HTR-8/SVneo (cell line): ENCODE results near the gene CD2AP.
"Not testable (repeated sequence)": the region's sequence is repeated elsewhere in the genome, so short reads cannot be mapped to it uniquely, and the experiment has no call there.

Experiments used
- DNase-seq: peaks from one replicate; pipeline ENCODE4 v3.0.0; 2011; ENCODE audit warnings: low spot score, mixed read lengths; ENCODE audit not compliant: insufficient read length
- FAIRE-seq: peaks from 2 replicates; lab custom pipeline; 2011; peaks lifted over from hg19 to GRCh38; lab: Jason Lieb, UNC

CD2AP gene, protein sequence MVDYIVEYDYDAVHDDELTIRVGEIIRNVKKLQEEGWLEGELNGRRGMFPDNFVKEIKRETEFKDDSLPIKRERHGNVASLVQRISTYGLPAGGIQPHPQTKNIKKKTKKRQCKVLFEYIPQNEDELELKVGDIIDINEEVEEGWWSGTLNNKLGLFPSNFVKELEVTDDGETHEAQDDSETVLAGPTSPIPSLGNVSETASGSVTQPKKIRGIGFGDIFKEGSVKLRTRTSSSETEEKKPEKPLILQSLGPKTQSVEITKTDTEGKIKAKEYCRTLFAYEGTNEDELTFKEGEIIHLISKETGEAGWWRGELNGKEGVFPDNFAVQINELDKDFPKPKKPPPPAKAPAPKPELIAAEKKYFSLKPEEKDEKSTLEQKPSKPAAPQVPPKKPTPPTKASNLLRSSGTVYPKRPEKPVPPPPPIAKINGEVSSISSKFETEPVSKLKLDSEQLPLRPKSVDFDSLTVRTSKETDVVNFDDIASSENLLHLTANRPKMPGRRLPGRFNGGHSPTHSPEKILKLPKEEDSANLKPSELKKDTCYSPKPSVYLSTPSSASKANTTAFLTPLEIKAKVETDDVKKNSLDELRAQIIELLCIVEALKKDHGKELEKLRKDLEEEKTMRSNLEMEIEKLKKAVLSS

DNA sequence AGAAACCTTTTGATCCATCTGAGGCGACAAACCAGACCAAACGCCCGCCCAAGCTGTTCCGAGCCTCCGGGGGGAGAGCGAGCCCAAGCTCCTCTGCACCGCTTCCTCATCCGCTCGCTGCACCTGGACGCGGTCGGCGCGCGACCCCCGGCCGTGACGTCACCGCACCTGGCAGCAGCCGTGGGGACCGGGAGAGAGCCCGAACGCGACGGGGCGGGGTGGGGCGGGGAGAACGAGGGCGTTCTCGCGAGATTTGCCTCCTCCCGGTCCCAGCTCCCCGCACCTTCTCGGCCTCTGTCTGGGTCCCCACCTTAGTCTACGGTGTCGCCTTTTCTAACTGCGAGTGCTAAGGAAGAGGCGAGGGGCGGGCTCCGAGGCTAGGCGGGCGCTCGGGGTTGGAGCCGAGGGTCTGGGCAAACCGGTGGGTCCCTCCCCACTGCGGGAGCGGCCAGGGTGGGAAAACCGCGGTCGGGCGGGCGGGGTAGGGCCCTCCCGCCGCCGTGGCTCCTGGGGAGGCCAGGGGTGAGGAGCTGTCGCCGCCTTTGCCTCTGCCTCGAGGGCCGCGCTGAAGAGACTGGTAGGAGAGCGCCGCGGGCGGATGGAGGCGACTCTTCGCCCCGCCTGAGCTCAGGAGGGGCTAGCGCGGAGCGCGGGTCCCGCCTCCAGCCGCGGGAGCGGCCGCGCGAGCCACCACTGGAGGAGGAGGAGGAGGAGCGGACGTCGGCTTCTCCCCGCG, at the start of gene CD2AP:
Gene CD2AP (plus strand): TSS at position 293 of the 736 bp plus-strand sequence. CDS start 456 bp downstream, outside the sequence.
- FAIRE-seq (peak; percentile 52), DNase-seq (peak; percentile 92)

DNA sequence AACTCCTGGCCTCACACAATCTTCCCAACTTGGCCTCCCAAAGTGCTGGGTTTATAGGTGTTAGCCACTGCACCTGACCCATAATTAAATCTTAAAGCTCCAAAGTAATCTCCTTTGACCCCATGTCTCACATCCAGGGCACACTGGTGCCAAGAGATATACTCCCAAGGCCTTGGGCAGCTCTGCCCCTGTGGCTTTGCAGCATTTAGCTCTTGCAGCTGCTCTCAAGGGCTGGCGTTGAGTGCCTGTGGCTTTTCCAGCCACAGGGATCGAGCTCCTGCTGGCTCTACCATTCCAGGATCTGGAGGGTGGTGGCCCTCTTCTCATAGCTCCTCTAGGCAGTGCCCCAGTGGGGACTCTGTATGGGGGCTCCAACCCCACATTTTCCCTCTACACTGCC, 49.3 kb upstream of the CD2AP start:
- DNase-seq: no peak
- no peak for FAIRE-seq

DNA sequence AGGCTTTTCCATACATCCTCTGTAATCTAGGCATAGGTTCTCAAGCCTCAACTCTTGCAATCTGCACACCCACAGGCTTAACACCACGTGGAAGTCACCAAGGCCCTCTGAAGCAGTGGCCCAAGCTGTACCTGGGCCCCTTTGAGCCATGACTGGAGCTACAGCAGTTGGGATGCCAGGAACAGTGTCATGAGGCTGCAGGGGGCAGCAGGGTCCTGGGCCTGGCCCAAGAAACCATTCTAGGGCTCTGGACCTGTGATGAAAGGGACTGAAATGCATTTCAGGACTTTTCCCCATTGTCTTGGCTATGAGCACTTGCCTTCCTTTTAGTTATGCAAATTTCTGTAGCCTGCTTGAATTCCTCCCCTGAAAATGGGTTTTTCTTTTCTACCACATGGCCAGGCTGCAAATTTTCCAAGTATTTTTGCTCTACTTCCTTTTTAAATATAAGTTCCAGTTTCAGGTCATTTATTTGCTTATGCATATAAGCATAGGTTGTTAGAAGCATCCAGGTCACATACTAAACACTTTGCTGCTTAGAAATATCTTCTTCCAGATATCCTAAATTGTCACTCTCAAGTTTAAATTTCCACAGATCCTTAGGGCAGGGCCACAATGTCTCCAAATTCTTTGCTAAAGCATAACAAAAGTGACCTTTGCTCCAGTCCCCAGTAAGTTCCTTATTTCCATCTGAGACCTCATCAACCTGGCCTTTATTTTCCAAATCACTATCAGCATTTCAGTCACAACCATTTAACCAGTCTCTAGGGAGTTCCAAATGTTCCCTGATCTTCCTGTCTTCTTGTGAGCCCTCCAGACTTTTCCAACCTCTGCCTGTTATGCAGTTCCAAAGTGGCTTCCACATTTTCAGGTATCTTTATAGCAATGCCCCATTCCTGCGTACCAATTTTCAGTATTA, 48.6 kb upstream of the CD2AP start:
- DNase-seq: no peak
- FAIRE-seq: no peak

DNA sequence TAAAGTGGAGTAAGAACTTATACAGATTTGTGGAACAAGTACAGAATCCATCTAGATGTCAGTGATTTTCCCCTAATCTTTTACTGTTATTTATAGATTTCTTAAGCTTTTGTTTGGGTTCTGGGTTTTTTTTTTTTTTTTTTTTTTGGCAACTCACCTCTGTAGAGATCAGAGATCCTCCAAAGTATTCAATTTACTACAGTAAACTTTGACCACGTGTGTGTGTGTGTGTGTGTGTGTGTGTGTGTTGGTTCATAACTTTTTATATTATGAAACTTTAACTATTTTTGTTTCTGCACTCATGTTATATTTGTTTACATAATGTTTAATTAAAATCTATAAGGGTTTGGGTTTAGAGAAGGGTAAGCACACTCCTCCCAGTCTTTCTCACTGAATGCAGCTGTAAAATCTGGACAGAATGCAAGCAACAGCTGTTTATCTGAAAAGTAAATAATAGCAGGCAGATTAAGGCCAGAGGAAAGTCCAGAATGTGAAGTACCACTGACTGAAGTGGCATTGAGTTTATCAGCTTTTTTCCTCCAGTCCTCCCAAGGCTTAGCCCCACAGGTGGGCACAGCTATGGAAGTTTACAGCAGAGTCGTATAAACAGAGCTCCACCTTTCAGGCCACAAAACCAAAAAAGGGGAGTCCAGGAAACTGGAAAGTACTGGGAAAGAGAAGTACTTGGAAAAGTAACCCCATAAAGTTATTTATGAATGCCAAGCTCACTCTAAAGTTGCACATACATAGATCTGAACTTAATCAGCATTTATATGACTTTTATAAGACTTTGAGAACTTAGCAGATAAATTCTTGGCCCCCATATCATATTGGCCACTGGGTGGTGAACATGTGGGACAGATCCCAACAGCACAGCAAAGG, 43.0 kb upstream of the CD2AP start:
- DNase-seq (no peak), FAIRE-seq (no peak)

DNA sequence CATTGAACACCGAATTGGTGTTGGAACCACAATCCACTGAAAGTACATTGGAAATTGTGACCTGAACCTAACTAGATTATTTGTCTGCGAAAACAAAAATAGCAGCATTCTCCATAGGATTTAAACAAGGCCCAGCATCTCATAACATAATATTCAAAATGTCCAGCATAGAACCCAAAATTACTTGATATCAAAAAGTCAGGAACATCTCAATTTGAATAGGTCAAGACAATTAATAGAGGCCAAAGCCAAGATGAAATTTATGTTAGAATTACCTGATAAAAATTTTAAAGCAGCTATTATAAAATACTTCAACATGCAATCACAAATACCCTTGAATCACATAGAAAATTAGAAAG, 42.4 kb upstream of the CD2AP start:
- DNase-seq (no peak), FAIRE-seq (no peak)

DNA sequence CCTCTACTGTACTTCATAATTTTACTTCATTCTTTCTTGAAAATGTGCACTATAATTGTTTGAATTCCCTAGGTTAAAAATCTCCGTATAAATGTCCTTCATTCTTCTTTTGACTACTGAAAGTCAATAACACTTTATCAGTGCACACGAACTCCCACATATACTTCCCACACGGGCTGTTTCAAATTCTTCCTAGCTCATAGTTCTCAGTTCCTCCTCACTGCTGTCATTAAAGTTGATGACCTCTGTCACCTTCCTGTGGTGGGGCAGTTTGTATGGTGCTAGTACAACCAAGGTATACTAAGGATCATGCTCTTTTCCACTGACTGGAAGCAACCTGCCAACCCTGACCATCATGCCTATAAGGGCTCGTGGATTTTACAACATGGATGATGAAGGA, 40.0 kb upstream of the CD2AP start:
- no peak for FAIRE-seq

DNA sequence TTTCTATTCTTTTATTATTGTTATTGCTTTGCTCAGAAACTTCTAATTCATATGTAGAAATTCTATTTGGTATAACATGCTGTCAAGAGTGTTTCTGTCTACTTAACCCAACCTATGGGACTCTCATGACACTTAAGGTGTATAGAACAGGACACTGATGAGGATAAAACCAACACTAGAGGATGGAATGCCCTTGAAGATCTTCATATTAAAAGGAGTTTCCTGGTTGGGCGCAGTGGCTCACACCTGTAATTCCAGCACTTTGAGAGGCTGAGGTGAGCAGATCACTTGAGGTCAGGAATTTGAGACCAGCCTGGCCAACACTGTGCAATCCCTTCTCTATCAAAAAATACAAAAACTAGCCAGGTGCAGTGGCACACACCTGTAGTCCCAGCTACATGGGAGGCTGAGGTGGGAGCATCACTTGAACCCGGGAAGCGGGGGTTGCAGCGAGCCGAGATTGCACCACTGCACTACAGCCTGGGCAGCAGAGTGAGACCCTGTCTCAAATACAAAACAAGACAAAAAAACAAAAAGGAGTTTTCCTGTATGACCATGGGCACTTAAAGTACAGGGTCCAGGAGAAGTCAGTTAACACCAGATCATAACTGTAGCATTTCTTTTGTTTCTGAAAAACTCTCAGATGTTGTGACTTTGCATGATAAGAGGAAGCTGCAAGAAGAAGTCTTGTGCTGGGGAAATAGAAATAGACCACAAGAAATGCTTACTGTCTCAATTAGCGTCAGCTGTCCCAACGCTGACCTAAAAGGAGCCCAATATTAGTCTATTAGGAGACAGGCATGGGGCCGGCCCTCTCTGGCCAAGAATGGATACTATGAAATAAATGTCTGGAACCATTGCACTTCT, 38.9 kb upstream of the CD2AP start:
- FAIRE-seq: no peak
- no peak for DNase-seq

More for the DNA sequence above, 40.0 kb upstream of the CD2AP start:
- no peak for DNase-seq

DNA sequence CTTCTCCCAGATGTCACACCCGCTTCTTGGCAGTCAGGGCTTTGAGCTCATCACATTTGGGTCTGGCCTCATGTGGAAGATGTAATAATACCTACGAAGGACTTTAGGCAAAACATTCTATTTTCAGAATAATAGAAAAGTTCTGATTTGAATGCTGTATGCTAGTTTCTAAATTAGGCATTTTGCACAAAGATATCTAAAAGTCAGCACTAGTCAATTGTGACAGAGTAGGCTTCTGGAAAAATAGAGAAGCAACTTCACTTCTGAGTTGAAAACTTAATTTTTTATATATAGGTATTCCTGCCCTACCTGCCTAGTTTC, 38.3 kb upstream of the CD2AP start:
- no peak for FAIRE-seq
- DNase-seq: no peak

DNA sequence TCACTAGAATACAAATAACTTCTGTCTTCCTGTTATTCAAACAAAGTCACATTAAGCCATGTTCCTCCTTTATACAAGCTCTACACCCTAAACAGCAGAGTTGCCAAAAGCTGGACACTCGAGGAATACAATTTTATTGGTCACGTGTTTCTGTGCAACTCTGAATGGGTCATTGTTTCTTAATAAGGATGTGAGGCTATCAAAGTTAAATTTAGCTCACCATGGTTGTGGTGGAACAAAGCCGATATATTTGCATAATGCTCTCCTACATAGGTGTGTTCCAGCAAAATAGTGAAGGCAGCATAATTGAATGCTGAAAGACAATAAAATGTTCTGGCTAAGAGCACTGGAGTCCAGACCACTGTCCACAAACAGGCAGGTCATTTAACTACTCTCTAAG, 36.9 kb upstream of the CD2AP start:
- FAIRE-seq (no peak), DNase-seq (no peak)

DNA sequence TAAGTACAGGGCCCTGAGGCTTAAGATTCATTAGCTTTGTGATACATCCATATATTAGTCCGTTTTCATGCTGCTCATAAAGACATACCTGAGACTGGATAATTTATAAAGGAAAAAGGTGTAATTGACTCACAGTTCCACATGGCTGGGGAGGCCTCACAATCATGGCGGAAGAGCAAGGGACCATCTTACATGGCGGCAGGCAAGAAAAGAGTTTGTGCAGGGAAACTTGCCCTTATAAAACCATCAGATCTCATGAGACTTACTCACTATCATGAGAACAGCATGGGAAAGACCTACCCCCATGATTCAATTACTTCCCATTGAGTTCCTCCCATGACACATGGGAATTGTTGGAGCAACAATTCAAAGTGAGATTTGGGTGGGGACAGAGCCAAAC, 32.6 kb upstream of the CD2AP start:
- DNase-seq, FAIRE-seq: not testable (repeated sequence)

DNA sequence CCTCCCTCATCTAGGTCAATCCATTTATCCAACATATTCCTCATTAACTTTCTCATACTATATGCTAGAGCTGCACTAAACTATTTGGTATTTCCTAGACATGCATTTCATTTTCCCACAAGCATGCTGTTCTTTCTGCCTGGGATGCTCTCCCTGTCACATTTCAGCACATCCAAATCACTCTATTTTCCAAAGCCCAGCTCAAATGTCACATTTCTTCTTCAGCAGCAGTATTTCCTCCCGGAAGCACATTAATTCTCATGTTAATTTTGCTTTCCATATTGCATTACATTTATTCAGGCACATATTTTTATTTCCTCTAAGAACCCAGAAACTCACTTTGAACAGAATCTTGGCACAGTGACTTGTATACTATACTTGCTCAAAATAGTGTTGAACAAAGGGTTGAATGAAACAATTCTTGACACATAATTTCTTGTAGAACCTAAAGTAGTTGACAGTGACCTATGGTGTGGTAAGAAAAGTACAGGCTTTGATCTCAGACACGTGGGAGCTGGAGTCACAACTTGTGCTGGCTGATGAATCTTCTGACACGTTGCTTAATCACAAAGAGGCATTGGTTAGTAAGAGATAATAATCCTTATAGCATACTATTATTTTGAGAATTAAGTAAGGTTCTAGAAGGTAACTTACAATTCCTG, 30.8 kb upstream of the CD2AP start:
- FAIRE-seq (no peak), DNase-seq (no peak)

DNA sequence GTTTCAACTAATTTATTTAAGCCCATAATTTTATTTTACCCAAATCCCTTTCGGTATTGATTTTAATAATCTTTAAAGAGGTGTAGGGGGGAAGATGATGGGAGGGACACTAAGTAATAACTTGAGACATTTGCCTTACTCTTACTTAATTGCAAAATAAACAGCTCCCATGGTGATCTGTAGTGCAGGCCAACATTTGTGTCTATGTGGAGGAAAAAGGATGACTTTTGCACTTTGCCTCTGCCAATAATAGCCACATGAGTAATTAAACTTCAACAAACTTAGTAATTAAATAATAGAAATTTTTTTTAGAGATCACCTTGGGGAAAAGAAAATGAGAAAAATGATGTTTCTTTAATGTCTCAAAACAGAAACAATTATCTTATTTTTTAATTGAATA, 29.9 kb upstream of the CD2AP start:
- FAIRE-seq (no peak), DNase-seq (no peak)

DNA sequence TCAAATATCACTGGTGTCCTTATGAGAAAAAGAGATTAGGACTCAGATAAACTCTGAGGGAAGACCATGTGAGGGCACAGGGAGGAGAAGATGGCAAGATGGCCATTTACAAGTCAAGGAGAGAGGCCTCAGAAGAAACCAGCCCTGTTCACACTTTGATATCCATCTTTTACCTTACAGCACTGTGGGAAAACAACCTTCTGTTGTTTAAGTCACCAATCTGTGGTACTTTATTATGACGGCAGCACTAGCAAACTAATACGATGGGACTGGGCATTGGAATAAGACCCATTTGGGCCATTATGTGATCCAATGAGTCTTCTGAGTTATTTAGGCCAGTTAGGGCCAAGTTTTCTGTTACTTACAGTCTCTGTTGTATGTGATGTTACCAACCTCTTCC, 26.4 kb upstream of the CD2AP start:
- no peak for FAIRE-seq
- DNase-seq: no peak

DNA sequence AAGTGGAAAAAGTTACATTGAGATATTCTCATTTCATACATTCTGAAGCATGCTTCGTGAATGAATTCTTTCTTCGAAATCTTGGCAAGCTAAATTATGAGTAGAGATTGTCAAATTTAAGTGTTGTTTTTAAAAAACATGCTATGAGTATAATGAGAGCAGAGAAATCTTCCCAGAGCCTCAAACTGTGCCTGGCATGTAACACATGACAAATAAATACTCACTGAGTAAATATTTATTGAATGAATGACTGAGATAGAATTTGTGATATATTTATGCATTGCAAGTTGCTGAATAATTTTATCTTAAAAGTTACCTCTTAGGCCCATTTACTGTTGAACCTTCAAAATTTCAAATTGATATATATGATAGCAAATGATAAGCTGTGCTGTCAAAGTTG, 24.7 kb upstream of the CD2AP start:
- FAIRE-seq: no peak
- DNase-seq: no peak

DNA sequence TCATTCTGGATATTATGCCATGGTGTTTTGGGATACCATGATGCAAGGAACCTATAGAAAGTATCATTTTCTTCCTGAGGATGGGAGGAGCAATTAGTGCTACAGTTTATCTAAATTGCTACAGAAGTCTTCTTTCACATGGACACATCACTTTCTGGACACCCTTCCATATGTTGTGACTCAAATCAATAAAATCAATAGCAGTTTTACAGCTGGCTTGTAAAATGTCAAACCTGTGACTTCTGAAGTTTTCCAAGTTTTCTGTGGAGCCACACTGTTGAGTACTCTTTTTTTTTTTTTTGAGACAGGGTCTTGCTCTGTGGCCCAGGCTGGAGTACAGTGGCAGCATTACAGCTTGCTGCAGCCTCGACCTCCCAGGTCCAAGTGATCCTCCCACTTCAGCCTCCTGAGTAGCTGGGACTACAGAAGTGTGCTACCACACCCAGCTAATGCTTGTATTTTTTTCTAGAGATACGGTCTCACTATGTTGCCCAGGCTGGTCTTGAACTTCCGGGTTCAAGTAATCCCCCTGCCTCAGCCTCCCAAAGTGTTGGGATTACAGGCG, 24.1 kb upstream of the CD2AP start:
- FAIRE-seq: no peak
- DNase-seq: no peak

DNA sequence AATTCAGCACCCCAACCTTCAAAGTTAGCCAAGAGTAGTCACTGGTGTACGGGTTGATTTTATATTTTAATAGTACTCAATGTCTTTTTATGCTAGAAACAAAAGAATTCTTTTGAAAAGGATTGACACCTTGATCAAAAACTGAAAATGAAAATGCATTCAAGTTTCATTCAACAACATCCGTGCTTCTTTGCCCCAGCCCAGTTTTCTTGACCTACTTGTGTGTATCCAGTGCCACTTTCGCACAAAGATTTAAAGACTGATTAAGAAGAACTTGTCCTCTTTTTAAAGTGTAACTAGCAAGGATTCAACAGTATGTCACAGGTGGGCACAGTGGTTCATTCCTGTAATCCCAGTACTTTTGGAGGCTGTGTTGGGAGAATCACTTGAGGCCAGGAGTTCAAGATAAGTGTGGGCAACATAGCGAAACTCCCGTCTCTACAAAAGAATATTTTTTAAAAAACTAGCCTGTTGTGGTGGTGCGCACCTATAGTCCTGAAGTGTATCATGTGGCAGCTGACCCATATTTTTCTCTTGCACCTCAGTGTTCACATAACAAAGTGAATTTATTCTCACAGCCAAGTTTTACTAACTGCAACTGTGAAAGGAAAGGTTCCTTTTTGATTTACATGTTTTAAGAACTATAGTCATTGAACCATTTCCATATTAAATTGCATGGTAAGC, 22.7 kb upstream of the CD2AP start:
- DNase-seq: no peak
- no peak for FAIRE-seq
